K562 (cell line): ENCODE results near the gene DENND5B. TPM values are rescaled to one million over a fixed set of nuclear protein-coding genes. Genes with fewer than 3 reads are reported as not detected.

Experiments
- ATAC-seq: fragments of 200-7000 bp; cut with Tn5 transposase; 3 replicates; pipeline ENCODE4 v1.9.1; 2020; ENCODE audit warnings: moderate library complexity
- BruUV-seq: library from RNA; stranded (reverse); fragments of 400-500 nt; replicated peaks from 2 replicates; lab custom pipeline; 2021; lab: Mats Ljungman, UMichigan
- CTCF ChIA-PET: fragments of 300-600 bp; formaldehyde crosslinking; extraction: SDS; loops from one replicate; lab custom pipeline; 2021; ENCODE audit warnings: low intra/inter-chr PET ratio; lab: Yijun Ruan, JAX
- POLR2A ChIA-PET: fragments of 300-600, 350-650 bp; sonication (Branson Sonifier 250); formaldehyde crosslinking; extraction: SDS; loops from one replicate; lab custom pipeline; 2021; ENCODE audit warnings: antibody characterized with exemption, inconsistent platforms; lab: Yijun Ruan, JAX
- DNase-seq, 4 experiments: peaks; one replicate each; pipeline versions ENCODE4 v3.0.0 to v3.0.0-alpha.2; 2011 to 2018; ENCODE audit warnings: low spot score in 3 of 4, mixed read lengths in 3 of 4; ENCODE audit errors: extremely low read depth in 1 of 4
- FAIRE-seq: peaks from 2 replicates; lab custom pipeline; 2011; peaks lifted over from hg19 to GRCh38; lab: Jason Lieb, UNC
- H2AFZ ChIP-seq: 2 replicates; pipeline ENCODE4 v1.6.0; 2011; ENCODE audit warnings: low read depth, low read length, control low read depth, inconsistent platforms
- H3K27ac ChIP-seq: fragments of 200-600 bp; 3 replicates; pipeline ENCODE4 v1.8.0; 2011; ENCODE audit warnings: low read depth, mild to moderate bottlenecking, control low read depth, inconsistent platforms, low read length, moderate library complexity, mixed read lengths; ENCODE audit errors: extremely low read depth
- H3K27me3 ChIP-seq, 2 experiments: fragments of 300-600 bp in 1 of 2; 2 replicates in 1 of 2; 3 replicates in 1 of 2; pipeline versions ENCODE4 v1.6.0 to v1.8.0; 2011; ENCODE audit warnings: inconsistent platforms in 2 of 2, low read length in 2 of 2, mild to moderate bottlenecking in 1 of 2, mixed read lengths in 1 of 2, moderate library complexity in 1 of 2; ENCODE audit not compliant: control insufficient read depth in 2 of 2, insufficient read depth in 2 of 2
- H3K36me3 ChIP-seq: fragments of 300-600 bp; 3 replicates; pipeline ENCODE4 v1.8.0; 2011; ENCODE audit warnings: mild to moderate bottlenecking, low read length, inconsistent platforms; ENCODE audit not compliant: control insufficient read depth, insufficient read depth
- H3K4me1 ChIP-seq, 2 experiments: fragments of 200-600 bp in 1 of 2; replicated peaks in 1 of 2; 2 replicates in 1 of 2; 3 replicates in 1 of 2; pipeline versions ENCODE4 v1.5.1 to v1.8.0; 2011; ENCODE audit warnings: inconsistent platforms in 2 of 2, low read length in 2 of 2, mild to moderate bottlenecking in 1 of 2, mixed read lengths in 1 of 2, moderate library complexity in 1 of 2; ENCODE audit not compliant: control insufficient read depth in 2 of 2, insufficient read depth in 2 of 2
- H3K4me2 ChIP-seq: 2 replicates; pipeline ENCODE4 v1.6.1; 2011; ENCODE audit warnings: low read length, control low read depth, inconsistent platforms, mixed read lengths; ENCODE audit not compliant: insufficient read depth
- H3K4me3 ChIP-seq: fragments of 200-600 bp; sonication (generic), shearing (Covaris generic); 2 replicates; pipeline ENCODE4 v1.5.1; 2016; ENCODE audit warnings: control low read depth, inconsistent platforms
- H3K79me2 ChIP-seq: fragments of 200-600 bp; 3 replicates; pipeline ENCODE4 v1.8.0; 2011; ENCODE audit warnings: low read length, inconsistent platforms; ENCODE audit not compliant: control insufficient read depth, insufficient read depth
- H3K9ac ChIP-seq, 2 experiments: 2 replicates each; pipeline versions ENCODE4 v1.6.0 to v1.6.1; 2011; ENCODE audit warnings: low read depth in 2 of 2, low read length in 2 of 2, control low read depth in 1 of 2, inconsistent platforms in 1 of 2, mild to moderate bottlenecking in 1 of 2, mixed read lengths in 1 of 2; ENCODE audit not compliant: insufficient read depth in 1 of 2
- H3K9me1 ChIP-seq: one replicate; pipeline ENCODE4 v1.6.0; 2011; ENCODE audit warnings: inconsistent platforms, mild to moderate bottlenecking, low read length, moderate library complexity; ENCODE audit not compliant: control insufficient read depth, insufficient read depth
- H3K9me3 ChIP-seq: replicated peaks from 2 replicates; pipeline ENCODE4 v1.5.1; 2011; ENCODE audit warnings: low read depth, low read length, inconsistent platforms; ENCODE audit not compliant: control insufficient read depth, insufficient read depth
- H4K20me1 ChIP-seq: replicated peaks from 2 replicates; pipeline ENCODE4 v1.6.1; 2011; ENCODE audit warnings: low read length, inconsistent platforms, mixed read lengths; ENCODE audit not compliant: control insufficient read depth, insufficient read depth
- BHLHE40 ChIP-seq: IDR thresholded peaks from 2 replicates; pipeline ENCODE4 v1.6.1; 2011; ENCODE audit warnings: low read length, improper control_type of control experiment
- BRF1 ChIP-seq: IDR thresholded peaks from 3 replicates; pipeline ENCODE4 v1.6.1; 2011; ENCODE audit warnings: borderline replicate concordance, mild to moderate bottlenecking; ENCODE audit not compliant: insufficient read length; ENCODE audit errors: extremely low read depth
- CBFB ChIP-seq: sonication (generic); formaldehyde crosslinking; IDR thresholded peaks from 2 replicates; pipeline ENCODE4 v1.4.0; 2020; ENCODE audit warnings: mild to moderate bottlenecking, missing genetic modification reagents
- CEBPG ChIP-seq, 3 experiments: fragments of 200-800 bp in 1 of 3; sonication (Bioruptor generic) in 1 of 3; sonication (generic) in 1 of 3; formaldehyde crosslinking in 1 of 3; IDR thresholded peaks in 2 of 3; conservative IDR thresholded peaks in 1 of 3; 2 replicates each; pipeline versions ENCODE4 v1.6.1 to v1.8.0; 2016 to 2022; ENCODE audit warnings: missing compliant biosample characterization in 2 of 3, missing genetic modification characterization in 2 of 3, mild to moderate bottlenecking in 1 of 3, missing genetic modification reagents in 1 of 3
- GABPB2 ChIP-seq: fragments of 250-450 bp; sonication (Bioruptor Pico); conservative IDR thresholded peaks from 2 replicates; pipeline ENCODE4 v1.5.1; 2021; ENCODE audit warnings: mild to moderate bottlenecking
- KLF13 ChIP-seq: fragments of 450-650 bp; IDR thresholded peaks from 2 replicates; pipeline ENCODE4 v1.6.1; 2016; ENCODE audit warnings: missing genetic modification characterization, low read depth, mild to moderate bottlenecking, missing compliant biosample characterization, moderate library complexity, borderline replicate concordance
- MAFF ChIP-seq: IDR thresholded peaks from 2 replicates; pipeline ENCODE4 v1.6.1; 2012; ENCODE audit warnings: low read length, improper control_type of control experiment
- PHB2 ChIP-seq: fragments of 450-650 bp; IDR thresholded peaks from 2 replicates; pipeline ENCODE4 v1.6.1; 2017; ENCODE audit warnings: low read depth
- PTTG1 ChIP-seq: fragments of 450-650 bp; IDR thresholded peaks from 2 replicates; pipeline ENCODE4 v1.6.1; 2016; ENCODE audit warnings: low read depth, mild to moderate bottlenecking, missing genetic modification characterization, missing compliant biosample characterization
- RNF2 ChIP-seq: sonication (generic); IDR thresholded peaks from 2 replicates; pipeline ENCODE4 v1.6.1; 2016
- ZNF184 ChIP-seq: sonication (generic); formaldehyde crosslinking; IDR thresholded peaks from 2 replicates; pipeline ENCODE4 v1.5.0; 2020; ENCODE audit warnings: missing genetic modification reagents
- ZNF830 ChIP-seq: fragments of 250-450 bp; sonication (Bioruptor Pico); IDR thresholded peaks from 2 replicates; pipeline ENCODE4 v1.5.0; 2021; ENCODE audit warnings: mild to moderate bottlenecking
- WGBS: fragments of 100-300 bp; shearing (Covaris generic); methylation state at CpG from one replicate; pipeline ENCODE4 v1.1.6; 2016; ENCODE audit warnings: low coverage, mixed read lengths; ENCODE audit not compliant: insufficient coverage; ENCODE audit errors: missing lambda C conversion rate; 5-methylcytosine and 5-hydroxymethylcytosine counted together
- in situ Hi-C: fragments of 300-500 bp; cut with MboI; formaldehyde crosslinking; loops from 4 replicates; pipeline ENCODE4 v1.15.0; 2018; ENCODE audit warnings: inconsistent platforms, mixed read lengths
- intact Hi-C: fragments of 100-400 bp; cut with micrococcal nuclease; formaldehyde crosslinking; loops from 2 replicates; pipeline ENCODE4 v1.14.2; 2022
- polyA plus RNA-seq, 8 experiments: library from polyadenylated mRNA; depleted of rRNA in 4 of 8; stranded (reverse) in 5 of 8; unstranded in 3 of 8; fragments of >200 nt; fragmentation: Nextera tagmentation in 2 of 8; fragmentation: Illumina TruSeq in 1 of 8; extraction: Ambion mirVana in 2 of 8; extraction: Trizol in 1 of 8; gene quantifications; 2 replicates each; pipeline versions ENCODE4 v1.2.1 to v1.2.3, GENCODE V29; 2011 to 2014; ENCODE audit warnings: inconsistent platforms in 1 of 8, missing spikeins in 1 of 8
- total RNA-seq, 7 experiments: library from RNA; depleted of rRNA in 6 of 7; stranded (reverse); fragments of >200 nt in 6 of 7; fragmentation: Illumina TruSeq in 2 of 7; extraction: Trizol in 2 of 7; gene quantifications; 2 replicates each; pipeline versions ENCODE4 v1.2.1 to v1.2.3, GENCODE V29; 2011 to 2021; ENCODE audit warnings: low replicate concordance in 1 of 7
- TF ChIP-seq, protein P1 (sequence below): sonication (generic); formaldehyde crosslinking; IDR thresholded peaks from 2 replicates; pipeline ENCODE4 v1.8.0; 2023; ENCODE audit warnings: mild to moderate bottlenecking, missing genetic modification reagents
- TF ChIP-seq, protein P2 (sequence below): fragments of 250-450 bp; sonication (Bioruptor Pico); IDR thresholded peaks from 2 replicates; pipeline ENCODE4 v1.8.0; 2021; ENCODE audit warnings: borderline replicate concordance, mild to moderate bottlenecking, moderate library complexity; ENCODE audit not compliant: poor library complexity, severe bottlenecking

DENND5B gene
- total and polyA plus RNA-seq, 9 of the 15 experiments (the other 6 are each of a cell fraction or from before 2014, with no cell fraction given): 0.99 to 6.0 (median 3.6) TPM

DNA sequence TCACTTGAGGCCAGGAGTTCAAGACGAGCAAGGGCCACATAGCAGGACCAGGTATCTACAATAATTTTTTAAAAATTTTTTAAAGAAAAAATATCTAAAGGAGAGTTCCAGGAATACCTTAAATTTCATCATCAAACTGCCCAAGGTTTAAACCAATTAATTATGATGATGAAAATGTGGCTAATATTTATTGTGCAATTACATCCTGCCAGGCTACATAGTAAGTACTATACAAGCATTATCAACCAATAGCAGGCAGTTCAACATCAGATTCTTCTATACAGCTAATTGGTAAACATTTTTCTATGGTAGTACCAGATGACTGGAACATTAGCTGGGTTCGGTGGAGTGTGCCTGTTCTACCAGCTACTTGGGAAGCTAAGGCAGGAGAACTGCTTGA is 24.4 kb downstream of the DENND5B start:
- no TSS peak for BruUV-seq
- no peak for TF ChIP-seq CBFB (CRISPR knock-in tag)
- no peak for TF ChIP-seq CEBPG (CRISPR knock-in tag; IDR thresholded peaks at IDR 0.05)
- peak; percentile 42 to 48; a peak in 2 of 4 replicates for TF ChIP-seq CEBPG (tag; conservative IDR thresholded peaks at IDR 0.05 in 1 of 2, IDR thresholded peaks at IDR 0.05 in 1 of 2)
- Histone ChIP-seq H2AFZ (no peak overlapping the region), H3K79me2 (no peaks in the 10 kb centered on the region), H3K4me2 (no peak overlapping the region), H4K20me1 (no peaks in the 10 kb centered on the region), H3K9me3 (no peaks in the 10 kb centered on the region), H3K9ac (no peak overlapping the region), H3K9me1 (no peaks in the 10 kb centered on the region), H3K36me3 (no peaks in the 10 kb centered on the region), H3K27ac (no peak overlapping the region), H3K27me3 (peaks cover 0 to 3% of the 10 kb centered on the region in 2 experiments; a peak in 2 of 5 replicates), H3K4me3 (no peak overlapping the region), H3K4me1 (no peaks in the 10 kb centered on the region)
- CTCF ChIA-PET: no interaction called here
- no peak for FAIRE-seq
- in situ Hi-C loops: no loop called here
- DNase-seq: no peak
- ATAC-seq: no peak
- intact Hi-C loops: no loop called here
- WGBS: 5% methylated on average over 2 of the region's 2 CpGs
- POLR2A ChIA-PET: no interaction called here

DNA sequence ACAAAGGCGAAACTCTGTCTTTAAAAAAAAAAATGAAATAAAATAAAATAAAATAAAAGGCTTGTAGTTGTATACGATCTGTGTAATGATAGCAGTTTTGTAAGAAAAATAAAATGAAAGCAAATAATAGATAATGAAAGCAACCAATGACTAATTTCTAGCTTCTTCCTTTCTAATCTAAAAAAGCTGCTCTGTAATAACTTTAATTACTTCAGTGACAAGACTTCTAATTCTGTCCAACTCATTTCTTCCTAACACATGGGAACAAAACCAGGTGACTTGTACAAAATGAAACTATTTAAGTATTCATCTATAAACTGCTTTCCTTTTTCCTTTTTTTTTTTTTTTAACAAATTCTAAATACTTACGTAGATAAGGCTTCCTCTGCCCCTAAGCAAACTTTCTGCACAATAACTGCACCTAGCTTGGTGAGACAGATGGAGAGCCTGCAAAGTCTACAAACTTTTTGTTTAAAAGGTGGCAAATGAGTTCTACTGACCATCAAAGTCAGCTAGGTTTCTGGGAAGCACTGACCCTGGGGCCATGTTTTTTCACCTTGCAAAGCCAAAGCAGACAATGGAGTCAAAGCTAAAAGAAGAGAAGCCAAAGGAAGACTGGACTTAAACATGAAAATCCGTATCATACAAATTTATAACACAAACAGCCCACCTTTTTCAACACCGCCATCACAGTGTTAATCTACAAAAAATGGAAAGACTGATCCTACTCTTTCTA is 28.2 kb downstream of the DENND5B start:
- no peaks in the 10 kb centered on the region for H3K4me1 ChIP-seq
- ChIA-PET CTCF (no interaction called here), POLR2A (no interaction called here)
- FAIRE-seq: no peak
- no peaks in the 10 kb centered on the region for H3K9me3 ChIP-seq
- in situ Hi-C loops (no loop called here), intact Hi-C loops (no loop called here)
- no peaks in the 10 kb centered on the region for H3K9me1 ChIP-seq
- no peaks in the 10 kb centered on the region for H4K20me1 ChIP-seq
- ATAC-seq: no peak
- no peaks in the 10 kb centered on the region for H3K36me3 ChIP-seq
- H3K9ac ChIP-seq: no peak overlapping the region
- H2AFZ ChIP-seq: no peak overlapping the region
- no peak for DNase-seq
- no peak overlapping the region for H3K4me3 ChIP-seq
- peaks cover 0 to 2% of the 10 kb centered on the region in 2 experiments; a peak in 1 of 5 replicates for H3K27me3 ChIP-seq
- WGBS: 10% methylated on average over 5 of the region's 5 CpGs
- H3K4me2 ChIP-seq: no peak overlapping the region
- no TSS peak for BruUV-seq
- H3K79me2 ChIP-seq: no peaks in the 10 kb centered on the region
- H3K27ac ChIP-seq: no peak overlapping the region
- TF ChIP-seq ZNF830 (CRISPR knock-in tag): no peak
- no peak for TF ChIP-seq BRF1
- no peak for TF ChIP-seq KLF13 (tag)
- TF ChIP-seq GABPB2 (CRISPR knock-in tag): no peak
- TF ChIP-seq PTTG1 (tag): no peak
- TF ChIP-seq, protein P1, sequence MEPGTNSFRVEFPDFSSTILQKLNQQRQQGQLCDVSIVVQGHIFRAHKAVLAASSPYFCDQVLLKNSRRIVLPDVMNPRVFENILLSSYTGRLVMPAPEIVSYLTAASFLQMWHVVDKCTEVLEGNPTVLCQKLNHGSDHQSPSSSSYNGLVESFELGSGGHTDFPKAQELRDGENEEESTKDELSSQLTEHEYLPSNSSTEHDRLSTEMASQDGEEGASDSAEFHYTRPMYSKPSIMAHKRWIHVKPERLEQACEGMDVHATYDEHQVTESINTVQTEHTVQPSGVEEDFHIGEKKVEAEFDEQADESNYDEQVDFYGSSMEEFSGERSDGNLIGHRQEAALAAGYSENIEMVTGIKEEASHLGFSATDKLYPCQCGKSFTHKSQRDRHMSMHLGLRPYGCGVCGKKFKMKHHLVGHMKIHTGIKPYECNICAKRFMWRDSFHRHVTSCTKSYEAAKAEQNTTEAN (CRISPR knock-in tag): no peak
- no peak for TF ChIP-seq ZNF184 (CRISPR knock-in tag)
- no peak for TF ChIP-seq MAFF
- TF ChIP-seq, protein P2, sequence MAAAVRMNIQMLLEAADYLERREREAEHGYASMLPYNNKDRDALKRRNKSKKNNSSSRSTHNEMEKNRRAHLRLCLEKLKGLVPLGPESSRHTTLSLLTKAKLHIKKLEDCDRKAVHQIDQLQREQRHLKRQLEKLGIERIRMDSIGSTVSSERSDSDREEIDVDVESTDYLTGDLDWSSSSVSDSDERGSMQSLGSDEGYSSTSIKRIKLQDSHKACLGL (CRISPR knock-in tag): no peak
- no peak for TF ChIP-seq RNF2
- no peak for TF ChIP-seq PHB2
- no peak for TF ChIP-seq BHLHE40
